HG03066 (cell line): ENCODE results near the gene NSF.
"Not testable (repeated sequence)": the region's sequence is repeated elsewhere in the genome, so short reads cannot be mapped to it uniquely, and the experiment has no call there.

Experiments
- ATAC-seq: cut with Tn5 transposase; IDR thresholded peaks from one replicate; pipeline ENCODE4 v1.9.1; 2021; ENCODE audit warnings: low read depth; ENCODE audit not compliant: unreplicated experiment

NSF gene

GRCh38 chr17:46745376-46745775 is 154.9 kb downstream of the NSF start:
- ATAC-seq: no peak

DNA sequence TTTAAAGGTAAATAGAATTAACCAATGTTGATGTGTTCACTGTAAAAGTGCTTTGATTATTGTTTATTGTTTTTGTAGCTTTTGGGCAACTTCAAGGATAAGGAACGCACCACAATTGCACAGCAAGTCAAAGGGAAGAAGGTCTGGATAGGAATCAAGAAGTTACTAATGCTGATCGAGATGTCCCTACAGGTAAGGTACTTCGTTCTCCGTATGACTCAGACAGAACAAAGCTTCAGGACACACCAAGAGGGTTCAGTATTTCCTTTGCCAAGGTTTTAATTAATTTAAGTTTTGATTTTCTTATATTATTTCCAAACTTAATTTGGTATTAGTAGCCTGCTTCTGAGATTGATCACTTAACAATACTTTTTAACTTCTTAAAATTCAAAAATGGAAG is 161.0 kb downstream of the NSF start:
- no peak for ATAC-seq

GRCh38 chr17:46753776-46754175 is 163.3 kb downstream of the NSF start:
- ATAC-seq: no peak

GRCh38 chr17:46756081-46756735 is 165.7 kb downstream of the NSF start:
- no peak for ATAC-seq

GRCh38 chr17:46756861-46757260 is 166.4 kb downstream of the NSF start:
- ATAC-seq: no peak

GRCh38 chr17:46757588-46757987 is 167.1 kb downstream of the NSF start:
- not testable (repeated sequence) for ATAC-seq

DNA sequence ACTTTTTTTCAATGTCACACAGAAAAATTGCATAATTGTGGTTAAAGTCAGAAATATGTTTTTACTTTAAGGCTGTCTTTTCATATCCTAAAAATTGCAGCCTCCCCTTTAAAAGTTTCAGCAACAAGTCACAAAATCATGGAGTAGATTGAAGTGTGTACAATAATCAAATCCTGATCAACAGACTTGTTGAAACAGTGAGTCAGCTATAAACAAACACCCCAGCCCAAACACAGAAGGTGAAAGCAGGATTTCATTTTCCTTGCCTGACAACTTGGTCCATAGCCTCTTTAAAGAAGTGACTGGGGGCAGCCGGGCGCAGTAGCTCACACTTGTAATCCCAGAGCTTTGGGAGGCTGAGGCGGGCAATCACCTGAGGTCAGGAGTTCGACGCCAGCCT is 168.1 kb downstream of the NSF start:
- ATAC-seq: no peak

DNA sequence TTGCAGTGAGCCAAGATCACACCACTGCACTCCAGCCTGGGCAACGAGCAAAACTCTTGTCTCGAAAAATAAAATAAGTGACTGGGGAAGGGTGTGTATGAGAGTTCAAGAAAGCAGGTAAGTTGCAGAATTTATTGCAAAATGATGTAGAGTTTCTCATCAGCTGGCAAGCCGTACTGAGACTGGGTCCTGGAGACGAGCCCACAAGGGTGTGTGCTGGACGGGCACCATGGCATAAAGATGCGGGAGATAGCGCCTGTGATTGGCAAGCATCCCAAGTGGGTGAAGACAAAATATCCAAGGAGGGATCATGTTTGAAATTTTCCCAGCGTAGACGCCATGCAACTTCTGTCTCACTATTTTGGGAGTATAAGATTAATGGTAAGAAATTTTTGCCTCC is 168.7 kb downstream of the NSF start:
- ATAC-seq: no peak

DNA sequence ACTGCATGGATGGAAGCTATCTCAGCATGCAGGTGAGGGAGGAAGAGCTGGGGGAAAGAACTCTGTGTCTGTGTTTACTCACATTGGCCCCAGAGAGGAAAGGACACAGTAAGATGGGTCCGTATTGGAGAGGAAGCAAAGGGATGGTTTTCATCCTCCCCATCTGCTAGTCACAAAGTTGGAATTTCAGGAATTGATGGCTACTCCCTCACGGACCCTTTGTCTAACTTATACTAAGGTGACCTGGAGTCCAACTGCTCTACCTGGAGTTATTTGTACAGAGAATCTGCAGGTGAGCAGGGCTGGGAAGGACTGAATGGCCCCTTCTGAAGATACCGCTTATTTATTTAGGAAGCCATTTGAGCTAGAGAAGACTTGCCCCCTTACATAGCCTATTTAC is 172.9 kb downstream of the NSF start:
- no peak for ATAC-seq

DNA sequence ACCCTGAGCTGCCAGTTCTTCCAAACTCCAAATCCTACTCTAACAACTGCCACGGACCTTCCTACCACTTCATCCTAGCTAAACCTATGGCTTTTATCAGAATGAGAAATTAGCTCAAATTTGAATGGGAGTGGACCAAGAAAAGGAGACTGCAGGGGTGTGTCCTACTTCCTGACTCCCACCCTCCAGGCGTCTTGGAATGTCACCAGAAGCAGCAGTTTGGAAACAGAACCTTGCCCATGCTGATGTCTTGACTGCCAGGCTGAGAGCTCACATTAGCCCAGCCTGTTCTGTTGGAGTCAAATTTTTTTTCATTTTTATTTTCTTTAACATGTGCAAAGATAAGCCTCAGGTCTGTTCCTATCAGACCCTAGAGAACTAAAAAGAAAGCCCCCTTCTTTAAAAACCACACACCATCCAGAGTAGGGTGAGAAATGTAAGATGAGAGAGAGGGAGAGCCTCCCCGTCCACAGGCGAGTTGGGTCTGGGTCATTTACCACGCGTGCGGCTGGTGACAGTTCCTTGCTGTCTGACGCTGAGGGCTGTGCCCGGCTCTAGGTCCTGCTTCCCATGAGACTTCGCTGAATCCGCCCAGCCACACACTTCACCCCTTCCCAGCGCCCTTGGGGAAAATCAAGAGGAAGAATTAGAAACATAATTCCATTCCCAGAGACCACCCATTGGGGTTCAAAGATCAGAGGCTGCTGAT is 173.7 kb downstream of the NSF start:
- ATAC-seq: no peak

- ATAC-seq: no peak
These were observed 174.4 kb downstream of the NSF start for GRCh38 chr17:46764709-46765401.

- no peak for ATAC-seq
These were observed 175.0 kb downstream of the NSF start for GRCh38 chr17:46765453-46765852.

GRCh38 chr17:46766493-46767491 is 176.3 kb downstream of the NSF start:
- ATAC-seq: no peak

DNA sequence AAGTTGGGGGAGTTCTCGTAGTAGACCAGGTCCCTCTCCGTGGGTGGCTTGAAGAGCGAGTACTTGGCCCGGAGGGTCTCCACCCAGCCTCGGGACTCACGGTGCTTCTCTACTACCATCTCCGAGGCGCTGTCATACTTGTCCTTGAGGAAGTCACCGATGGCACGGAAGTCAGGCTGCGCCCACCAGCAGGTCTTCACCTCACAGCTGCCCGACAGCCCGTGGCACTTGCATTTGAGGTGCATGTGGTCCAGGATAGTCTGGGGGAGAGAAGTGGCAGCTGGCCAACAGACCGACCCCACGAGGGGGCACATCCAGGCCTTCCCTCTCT is 178.0 kb downstream of the NSF start:
- ATAC-seq: no peak

DNA sequence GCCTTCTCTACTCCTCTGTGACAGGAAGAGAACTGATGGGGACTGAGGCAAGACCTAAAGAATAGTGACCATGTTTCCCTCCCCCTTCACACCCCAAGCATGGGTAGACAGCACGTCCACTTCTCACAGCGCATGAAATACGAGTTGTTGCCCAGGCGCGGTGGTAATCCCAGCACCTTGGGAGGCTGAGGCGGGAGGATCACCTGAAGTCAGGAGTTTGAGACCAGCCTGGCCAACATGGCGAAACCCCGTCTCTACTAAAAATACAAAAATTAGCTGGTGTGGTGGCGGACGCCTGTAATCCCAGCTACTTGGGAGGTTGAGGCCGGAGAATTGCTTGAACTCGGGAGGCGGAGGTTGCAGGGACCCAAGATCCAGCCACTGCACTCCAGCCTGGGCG is 178.4 kb downstream of the NSF start:
- not testable (repeated sequence) for ATAC-seq

- no peak for ATAC-seq
These were observed 179.3 kb downstream of the NSF start for GRCh38 chr17:46769531-46770438.

GRCh38 chr17:46770439-46770817 is 180.0 kb downstream of the NSF start:
- ATAC-seq: no peak

- ATAC-seq: no peak
These were observed 180.5 kb downstream of the NSF start for GRCh38 chr17:46770818-46771560.
